Naive thymus-derived CD8-positive, alpha-beta T cell (primary cell): Measurements from ENCODE around the gene TMEM259. TPM values are rescaled to one million over a fixed set of nuclear protein-coding genes. Genes with fewer than 3 reads are reported as not detected.

Experiments
- ATAC-seq, 2 donors: fragments of 150-1000 bp; cut with Tn5 transposase in 1 of 2; sonication (Bioruptor Pico), chemical (Tn5 transposase) in 1 of 2; 1 replicate in 1 of 2; 2 replicates in 1 of 2; pipeline ENCODE4 v1.10.0; 2021; ENCODE audit warnings: mild to moderate bottlenecking in 2 of 2, moderate library complexity in 2 of 2
- POLR2A ChIA-PET: fragments of 350-600 bp; sonication (Branson Sonifier 250); formaldehyde crosslinking; loops from one replicate; lab custom pipeline; 2021; ENCODE audit warnings: antibody characterized with exemption; lab: Charles Lee
- DNase-seq, 10 donors: peaks; one replicate each; pipeline versions ENCODE4 v3.0.0 to v3.0.0-alpha.2; 2020 to 2022
- H3K27ac Mint-ChIP-seq, 10 donors: one replicate each; pipeline ENCODE4 v1.8.0; 2020 to 2022; ENCODE audit warnings: mild to moderate bottlenecking in 10 of 10, mixed read lengths in 10 of 10, moderate library complexity in 4 of 10, inconsistent platforms in 1 of 10
- H3K27me3 Mint-ChIP-seq, 5 donors: one replicate each; pipeline ENCODE4 v1.8.0; 2021 to 2022; ENCODE audit warnings: mixed read lengths in 5 of 5
- H3K36me3 Mint-ChIP-seq, 3 donors: one replicate each; pipeline ENCODE4 v1.8.0; 2020 to 2022; ENCODE audit warnings: mixed read lengths in 3 of 3, mild to moderate bottlenecking in 2 of 3, inconsistent platforms in 1 of 3
- H3K4me1 Mint-ChIP-seq, 4 donors: one replicate each; pipeline ENCODE4 v1.8.0; 2021 to 2022; ENCODE audit warnings: mixed read lengths in 4 of 4
- H3K4me3 Mint-ChIP-seq, 10 donors: one replicate each; pipeline ENCODE4 v1.8.0; 2020 to 2022; ENCODE audit warnings: mild to moderate bottlenecking in 10 of 10, mixed read lengths in 10 of 10, moderate library complexity in 6 of 10, inconsistent platforms in 1 of 10
- H3K9me3 Mint-ChIP-seq, 9 donors: one replicate each; pipeline ENCODE4 v1.8.0; 2020 to 2022; ENCODE audit warnings: mixed read lengths in 9 of 9, mild to moderate bottlenecking in 3 of 9, inconsistent platforms in 1 of 9, moderate library complexity in 1 of 9
- polyA plus RNA-seq, 3 donors: library from polyadenylated mRNA; unstranded; fragments of 300-500 nt; fragmentation: Illumina TruSeq; gene quantifications; one replicate each; pipeline ENCODE4 v1.2.3, GENCODE V29; 2021
- total RNA-seq, 8 experiments: library from RNA in 2 of 8; stranded (reverse) in 2 of 8; gene quantifications; one replicate each; pipeline ENCODE4 v1.2.3 and lab custom pipeline; 2021 to 2026

The TMEM259 gene
- total and polyA plus RNA-seq, 5 experiments from 2014 or later = 37.9 to 365 (median 77.0) TPM

DNA sequence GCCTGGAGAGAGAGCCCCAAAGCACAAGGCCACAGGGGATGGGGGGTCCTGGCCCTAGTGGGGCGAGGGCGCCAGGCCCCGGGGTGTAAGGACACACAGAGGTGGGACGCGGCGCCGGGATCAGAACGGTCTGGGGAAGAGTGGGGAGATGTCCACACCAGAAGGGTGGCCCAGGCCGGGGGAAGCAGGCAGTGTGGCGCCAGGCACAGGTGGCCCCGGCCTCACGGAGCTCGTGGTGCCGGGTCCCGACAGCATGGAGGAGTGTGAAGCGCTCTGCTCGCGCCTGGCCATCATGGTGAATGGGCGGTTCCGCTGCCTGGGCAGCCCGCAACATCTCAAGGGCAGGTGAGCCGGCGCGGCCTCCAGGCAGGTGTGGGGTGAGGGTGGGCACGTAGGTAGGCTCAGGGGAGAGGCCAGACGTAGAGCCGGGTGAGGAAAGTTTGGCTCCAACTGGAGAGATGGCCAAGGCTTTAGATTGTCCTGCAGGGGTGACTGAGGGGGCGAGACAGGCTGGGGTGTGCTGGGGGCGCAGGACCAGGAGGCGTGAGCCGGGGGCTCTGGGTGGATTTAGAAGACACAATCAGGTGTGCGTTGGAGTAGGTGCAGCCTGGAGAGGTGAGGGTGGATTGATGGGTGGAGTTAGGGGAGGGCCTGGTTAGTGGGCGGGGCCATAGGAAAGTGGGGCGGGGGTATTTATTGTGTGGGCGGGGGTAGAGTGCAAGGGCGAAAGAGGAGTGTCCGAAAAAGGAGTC is 43.2 kb upstream of the TMEM259 start:
- H3K4me1 Mint-ChIP-seq = peaks cover 12 to 41% (median 31%) of the 10 kb centered on the region in 4 donors
- peaks cover 0 to 20% (median 13%) of the 10 kb centered on the region in 3 donors for H3K36me3 Mint-ChIP-seq
- H3K27me3 Mint-ChIP-seq = no peaks in the 10 kb centered on the region
- peak in 2 of 10 donors; percentile 4 to 62 for DNase-seq
- POLR2A ChIA-PET = interaction anchor here (0.9 to 31.7 kb wide), 11 partner anchors 8 to 80 kb away, joined by 3 to 2279 read pairs (median 27); partner anchors contain the start of genes ABCA7, CNN2, GPX4 and POLR2E
- H3K9me3 Mint-ChIP-seq = peaks cover 0 to 8% (median 0%) of the 10 kb centered on the region in 9 donors
- H3K4me3 Mint-ChIP-seq = peak overlapping the region in 4 of 10 donors; percentile 26 to 92 (median 45)
- no peak for ATAC-seq
- H3K27ac Mint-ChIP-seq = peak overlapping the region in 4 of 10 donors; percentile 20 to 59 (median 44)

DNA sequence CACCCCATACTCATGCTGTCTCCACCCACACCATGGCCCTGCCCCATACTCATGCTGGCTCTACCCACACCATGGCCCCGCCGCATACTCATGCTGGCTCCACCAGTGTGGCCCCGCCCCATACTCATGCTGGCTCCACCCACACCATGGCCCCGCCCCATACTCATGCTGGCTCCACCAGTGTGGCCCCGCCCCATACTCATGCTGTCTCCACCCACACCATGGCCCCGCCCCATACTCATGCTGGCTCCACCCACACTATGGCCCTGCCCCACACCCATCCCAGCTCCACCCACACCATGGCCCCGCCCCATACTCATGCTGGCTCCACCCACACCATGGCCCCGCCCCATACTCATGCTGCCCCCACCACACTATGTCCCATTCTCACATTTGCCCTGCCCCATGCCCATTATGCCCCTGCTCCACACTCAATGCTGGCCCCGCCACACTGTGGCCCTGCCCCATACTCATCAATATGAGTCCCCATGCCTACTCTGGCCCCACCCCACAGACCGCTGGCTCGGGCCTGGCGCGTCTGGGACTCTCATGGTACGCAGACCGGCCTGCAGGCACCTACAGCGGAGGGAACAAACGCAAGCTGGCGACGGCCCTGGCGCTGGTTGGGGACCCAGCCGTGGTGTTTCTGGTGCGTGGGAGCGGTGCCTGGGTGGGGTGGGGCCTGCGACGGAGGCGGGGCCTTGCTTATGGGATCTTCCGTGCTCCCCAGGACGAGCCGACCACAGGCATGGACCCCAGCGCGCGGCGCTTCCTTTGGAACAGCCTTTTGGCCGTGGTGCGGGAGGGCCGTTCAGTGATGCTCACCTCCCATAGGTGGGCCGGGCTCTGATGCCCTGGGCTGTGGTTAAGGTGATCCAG is 42.3 kb upstream of the TMEM259 start:
- ATAC-seq (no peak), DNase-seq (peak in 9 of 10 donors; percentile 41 to 71 (median 62))
- Mint-ChIP-seq H3K27ac (peak overlapping the region in 2 of 10 donors; percentile 44 to 70), H3K27me3 (no peaks in the 10 kb centered on the region), H3K9me3 (peaks cover 0 to 13% (median 0%) of the 10 kb centered on the region in 9 donors), H3K4me1 (peaks cover 9 to 37% (median 30%) of the 10 kb centered on the region in 4 donors), H3K4me3 (peak overlapping the region in 3 of 10 donors; percentile 24 to 92 (median 42)), H3K36me3 (peaks cover 0 to 18% (median 13%) of the 10 kb centered on the region in 3 donors)
- POLR2A ChIA-PET = interaction anchor here (0.7 to 31.7 kb wide), 6 partner anchors 8 to 528 kb away, joined by 4 to 2279 read pairs (median 694); partner anchors contain the start of genes ABCA7, CNN2, GPX4 and POLR2E

DNA sequence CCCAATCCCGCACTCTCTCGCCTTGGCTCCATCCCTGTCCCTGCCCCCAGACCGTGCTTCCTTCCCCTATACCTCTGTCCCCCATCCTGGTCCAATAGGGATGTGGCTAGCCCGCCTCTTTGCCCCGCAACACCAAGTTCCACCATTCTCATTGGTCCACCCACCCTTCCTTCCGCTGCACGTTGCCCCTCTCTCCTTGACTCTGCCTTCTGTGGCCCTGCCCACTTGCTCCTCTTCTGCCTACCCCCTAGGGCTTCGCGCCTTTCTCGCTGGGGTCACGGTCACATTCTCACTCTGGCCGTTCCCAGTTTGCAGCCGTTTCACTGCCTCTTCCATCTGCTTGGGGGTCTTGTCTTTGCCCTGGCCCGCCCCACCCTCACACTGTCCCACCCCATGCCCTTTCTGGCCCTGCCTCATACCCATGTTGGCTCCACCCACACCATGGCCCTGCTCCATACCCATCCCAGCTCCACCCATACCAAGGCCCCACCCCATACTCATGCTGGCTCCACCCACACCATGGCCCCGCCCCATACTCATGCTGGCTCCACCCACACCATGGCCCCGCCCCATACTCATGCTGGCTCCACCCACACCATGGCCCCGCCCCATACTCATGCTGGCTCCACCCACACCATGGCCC is 41.6 kb upstream of the TMEM259 start:
- Mint-ChIP-seq H3K27ac (peak overlapping the region in 1 of 10 donors; percentile 65), H3K9me3 (peaks cover 0 to 20% (median 5%) of the 10 kb centered on the region in 9 donors), H3K36me3 (peaks cover 2 to 23% (median 21%) of the 10 kb centered on the region in 3 donors), H3K4me3 (no peak overlapping the region), H3K27me3 (no peaks in the 10 kb centered on the region), H3K4me1 (peaks cover 14 to 44% (median 38%) of the 10 kb centered on the region in 4 donors)
- POLR2A ChIA-PET = interaction anchor here (0.7 to 31.7 kb wide), 3 partner anchors 19 to 529 kb away, joined by 4 to 2279 read pairs (median 768); partner anchors contain the start of gene ABCA7
- DNase-seq (peak in 1 of 10 donors; percentile 41), ATAC-seq (no peak)

DNA sequence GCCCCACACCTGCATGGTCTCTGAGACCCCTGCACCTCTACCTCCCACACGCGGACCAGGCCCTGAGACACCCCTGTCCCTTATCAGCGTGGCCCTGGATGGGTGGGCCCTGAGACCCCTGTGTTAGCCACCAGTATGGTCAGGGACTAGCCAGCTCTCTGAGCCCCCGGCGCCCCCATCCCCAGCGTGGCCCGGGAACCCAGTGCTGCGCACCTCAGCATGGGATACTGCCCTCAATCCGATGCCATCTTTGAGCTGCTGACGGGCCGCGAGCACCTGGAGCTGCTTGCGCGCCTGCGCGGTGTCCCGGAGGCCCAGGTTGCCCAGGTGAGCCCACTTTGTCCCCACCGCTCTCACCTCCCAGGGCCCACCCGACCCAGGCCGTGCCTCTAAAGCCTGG is 41.1 kb upstream of the TMEM259 start:
- no peak overlapping the region for H3K4me3 Mint-ChIP-seq
- H3K27me3 Mint-ChIP-seq = no peaks in the 10 kb centered on the region
- H3K27ac Mint-ChIP-seq = peak overlapping the region in 1 of 10 donors; percentile 33
- DNase-seq (peak in 1 of 10 donors; percentile 4), ATAC-seq (no peak)
- H3K4me1 Mint-ChIP-seq = peaks cover 18 to 50% (median 43%) of the 10 kb centered on the region in 4 donors
- peaks cover 6 to 29% (median 26%) of the 10 kb centered on the region in 3 donors for H3K36me3 Mint-ChIP-seq
- POLR2A ChIA-PET = interaction anchor here (0.7 to 31.7 kb wide), 4 partner anchors 20 to 530 kb away, joined by 4 to 2279 read pairs (median 386); partner anchors contain the start of gene ABCA7
- peaks cover 0 to 25% (median 10%) of the 10 kb centered on the region in 9 donors for H3K9me3 Mint-ChIP-seq

DNA sequence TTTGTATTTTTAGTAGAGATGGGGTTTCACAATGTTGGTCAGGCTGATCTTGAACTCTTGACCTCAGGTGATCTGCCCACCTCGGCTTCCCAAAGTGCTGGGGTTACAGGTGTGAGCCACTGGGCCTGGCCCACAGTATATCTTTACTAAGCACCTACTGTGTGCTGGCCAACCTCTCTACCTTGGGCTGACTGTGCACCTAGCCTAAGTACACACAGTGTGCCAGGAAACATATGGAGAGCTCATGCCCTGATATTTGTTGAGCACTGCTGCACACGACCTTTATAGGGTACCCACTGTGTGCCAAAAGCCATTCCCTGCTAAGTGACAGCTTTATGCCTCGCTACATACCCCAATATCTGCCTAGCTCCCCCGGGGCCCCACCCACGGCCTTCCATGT is 39.8 kb upstream of the TMEM259 start:
- no peak overlapping the region for H3K27ac Mint-ChIP-seq
- peaks cover 0 to 36% (median 17%) of the 10 kb centered on the region in 9 donors for H3K9me3 Mint-ChIP-seq
- H3K36me3 Mint-ChIP-seq = peaks cover 14 to 41% (median 37%) of the 10 kb centered on the region in 3 donors
- H3K27me3 Mint-ChIP-seq = no peaks in the 10 kb centered on the region
- POLR2A ChIA-PET = interaction anchor here (0.6 to 31.7 kb wide), 7 partner anchors 10 to 530 kb away, joined by 3 to 2279 read pairs (median 3); partner anchors contain the start of gene ABCA7
- H3K4me1 Mint-ChIP-seq = peaks cover 22 to 49% (median 39%) of the 10 kb centered on the region in 4 donors
- DNase-seq (no peak), ATAC-seq (no peak)
- no peak overlapping the region for H3K4me3 Mint-ChIP-seq

DNA sequence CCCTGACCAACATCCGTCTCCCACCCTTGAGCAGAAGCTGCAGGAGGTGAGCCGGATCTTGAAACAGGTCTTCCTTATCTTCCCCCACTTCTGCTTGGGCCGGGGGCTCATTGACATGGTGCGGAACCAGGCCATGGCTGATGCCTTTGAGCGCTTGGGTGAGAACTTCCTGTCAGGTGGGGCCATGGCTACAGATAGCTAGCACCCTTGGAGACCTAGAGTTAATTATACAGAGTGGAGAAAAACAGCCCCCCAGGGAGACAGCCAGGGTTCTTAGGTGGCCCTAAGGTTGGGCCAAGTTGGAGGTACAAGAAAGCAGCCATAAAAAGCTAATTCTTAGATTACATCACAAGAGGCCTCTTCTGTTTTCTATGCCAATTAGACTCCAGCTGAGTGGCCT is 37.2 kb upstream of the TMEM259 start:
- Mint-ChIP-seq H3K27ac (peak overlapping the region in 9 of 10 donors; percentile 11 to 84 (median 59)), H3K9me3 (peaks cover 0 to 41% (median 17%) of the 10 kb centered on the region in 9 donors), H3K4me3 (peak overlapping the region in 4 of 10 donors; percentile 15 to 36 (median 20)), H3K27me3 (no peaks in the 10 kb centered on the region), H3K4me1 (peaks cover 17 to 28% (median 21%) of the 10 kb centered on the region in 4 donors), H3K36me3 (peaks cover 14 to 49% (median 41%) of the 10 kb centered on the region in 3 donors)
- no peak for DNase-seq
- POLR2A ChIA-PET = interaction anchor here (0.7 to 8.4 kb wide), 12 partner anchors 8 to 211 kb away, joined by 3 to 173 read pairs (median 8); partner anchors contain the start of genes ABCA7, ARHGAP45, CIRBP and TMEM259
- peak in 1 of 2 donors; percentile 24 for ATAC-seq

DNA sequence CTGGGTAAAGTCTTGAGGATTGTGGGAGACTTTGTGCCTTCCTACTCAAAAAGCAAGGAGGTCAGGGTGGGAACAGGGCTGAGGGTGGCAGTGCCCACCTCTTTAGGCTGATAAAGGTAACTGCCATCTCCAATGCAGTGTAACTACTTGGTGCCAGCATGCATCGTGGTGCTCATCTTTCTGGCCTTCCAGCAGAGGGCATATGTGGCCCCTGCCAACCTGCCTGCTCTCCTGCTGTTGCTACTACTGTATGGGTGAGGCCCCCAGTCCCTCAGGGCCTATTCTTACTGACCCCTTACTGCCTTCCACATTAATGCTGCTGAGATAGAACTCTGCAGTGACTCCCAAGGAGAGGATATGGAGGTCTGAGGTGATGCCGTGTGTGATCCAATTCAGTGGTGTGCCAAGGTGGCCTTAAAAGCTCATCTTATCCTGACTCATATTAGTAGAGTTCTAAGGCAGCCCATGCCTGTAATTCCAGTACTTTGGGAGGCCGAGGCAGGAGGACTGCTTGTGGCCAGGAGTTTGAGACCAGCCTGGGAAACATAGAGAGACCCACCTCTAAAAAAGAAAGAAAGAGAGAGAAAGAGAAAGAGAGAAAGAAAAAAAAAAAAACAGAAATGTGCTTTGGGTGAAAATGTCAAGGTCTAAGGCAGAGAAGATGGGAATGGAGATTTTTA is 36.4 kb upstream of the TMEM259 start:
- Mint-ChIP-seq H3K9me3 (peaks cover 0 to 41% (median 17%) of the 10 kb centered on the region in 9 donors), H3K27me3 (no peaks in the 10 kb centered on the region), H3K4me1 (peaks cover 17 to 34% (median 21%) of the 10 kb centered on the region in 4 donors), H3K36me3 (peaks cover 14 to 49% (median 41%) of the 10 kb centered on the region in 3 donors), H3K4me3 (peak overlapping the region in 5 of 10 donors; percentile 21 to 71 (median 46)), H3K27ac (peak overlapping the region in 9 of 10 donors; percentile 60 to 90 (median 84))
- DNase-seq (peak in 4 of 10 donors; percentile 43 to 63 (median 59)), ATAC-seq (peak; percentile 54 to 70)
- POLR2A ChIA-PET = interaction anchor here (0.5 to 8.4 kb wide), 12 partner anchors 9 to 198 kb away, joined by 3 to 173 read pairs (median 8); partner anchors contain the start of genes ABCA7, ARHGAP45 and TMEM259

DNA sequence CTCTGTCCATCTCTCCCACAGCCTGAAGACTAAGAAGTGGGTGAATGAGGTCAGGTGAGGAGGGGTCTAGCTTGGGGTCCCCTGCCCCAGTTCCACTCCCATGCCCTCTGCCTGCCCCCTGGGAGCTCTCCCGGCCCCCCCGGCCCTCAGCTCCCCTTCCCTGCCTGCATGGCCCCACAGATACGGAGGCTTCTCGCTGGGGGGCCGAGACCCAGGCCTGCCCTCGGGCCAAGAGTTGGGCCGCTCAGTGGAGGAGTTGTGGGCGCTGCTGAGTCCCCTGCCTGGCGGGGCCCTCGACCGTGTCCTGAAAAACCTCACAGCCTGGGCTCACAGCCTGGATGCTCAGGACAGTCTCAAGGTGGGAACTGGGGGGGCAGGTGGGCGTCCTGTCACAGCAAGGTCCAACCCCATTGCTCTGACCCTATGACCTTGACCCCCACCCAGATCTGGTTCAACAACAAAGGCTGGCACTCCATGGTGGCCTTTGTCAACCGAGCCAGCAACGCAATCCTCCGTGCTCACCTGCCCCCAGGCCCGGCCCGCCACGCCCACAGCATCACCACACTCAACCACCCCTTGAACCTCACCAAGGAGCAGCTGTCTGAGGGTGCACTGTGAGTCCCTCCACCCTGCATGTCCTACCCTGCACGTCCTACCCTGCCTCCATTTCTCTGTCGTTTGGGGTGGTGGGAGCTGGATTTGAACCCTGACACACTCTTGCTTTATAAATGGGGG is 35.1 kb upstream of the TMEM259 start:
- no peak overlapping the region for H3K4me3 Mint-ChIP-seq
- ATAC-seq (no peak), DNase-seq (peak in 1 of 10 donors; percentile 5)
- peaks cover 14 to 49% (median 41%) of the 10 kb centered on the region in 3 donors for H3K36me3 Mint-ChIP-seq
- H3K27me3 Mint-ChIP-seq = no peaks in the 10 kb centered on the region
- peaks cover 18 to 39% (median 24%) of the 10 kb centered on the region in 4 donors for H3K4me1 Mint-ChIP-seq
- POLR2A ChIA-PET = interaction anchor here (0.6 to 8.4 kb wide), 11 partner anchors 9 to 155 kb away, joined by 3 to 173 read pairs (median 13); partner anchors contain the start of genes ABCA7 and ARHGAP45
- H3K9me3 Mint-ChIP-seq = peaks cover 0 to 39% (median 17%) of the 10 kb centered on the region in 9 donors
- H3K27ac Mint-ChIP-seq = peak overlapping the region in 4 of 10 donors; percentile 40 to 78 (median 48)

DNA sequence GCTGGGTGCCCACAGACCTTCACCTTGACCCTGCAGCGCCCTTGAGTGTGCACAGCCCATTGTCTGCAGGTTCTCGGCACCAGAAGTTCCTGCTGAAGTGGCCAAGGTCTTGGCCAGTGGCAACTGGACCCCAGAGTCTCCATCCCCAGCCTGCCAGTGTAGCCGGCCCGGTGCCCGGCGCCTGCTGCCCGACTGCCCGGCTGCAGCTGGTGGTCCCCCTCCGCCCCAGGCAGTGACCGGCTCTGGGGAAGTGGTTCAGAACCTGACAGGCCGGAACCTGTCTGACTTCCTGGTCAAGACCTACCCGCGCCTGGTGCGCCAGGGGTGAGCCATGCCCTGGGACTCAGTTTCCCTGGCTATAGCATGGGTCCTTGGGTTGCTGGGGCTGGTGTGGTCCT is 34.1 kb upstream of the TMEM259 start:
- peaks cover 14 to 44% (median 41%) of the 10 kb centered on the region in 3 donors for H3K36me3 Mint-ChIP-seq
- H3K4me3 Mint-ChIP-seq = no peak overlapping the region
- DNase-seq = no peak
- H3K4me1 Mint-ChIP-seq = peaks cover 18 to 39% (median 24%) of the 10 kb centered on the region in 4 donors
- H3K9me3 Mint-ChIP-seq = peaks cover 0 to 39% (median 17%) of the 10 kb centered on the region in 9 donors
- ATAC-seq = no peak
- POLR2A ChIA-PET = interaction anchor here (0.5 to 8.4 kb wide), 6 partner anchors 11 to 112 kb away, joined by 3 to 173 read pairs (median 38); partner anchors contain the start of genes ABCA7 and ARHGAP45
- no peak overlapping the region for H3K27ac Mint-ChIP-seq
- H3K27me3 Mint-ChIP-seq = no peaks in the 10 kb centered on the region
